GM19351 (cell line): ENCODE data around the gene UBR4.

Experiments used
- ATAC-seq: cut with Tn5 transposase; IDR thresholded peaks from one replicate; pipeline ENCODE4 v1.9.1; 2021; ENCODE audit warnings: mild to moderate bottlenecking, moderate library complexity; ENCODE audit not compliant: unreplicated experiment

Gene UBR4

DNA sequence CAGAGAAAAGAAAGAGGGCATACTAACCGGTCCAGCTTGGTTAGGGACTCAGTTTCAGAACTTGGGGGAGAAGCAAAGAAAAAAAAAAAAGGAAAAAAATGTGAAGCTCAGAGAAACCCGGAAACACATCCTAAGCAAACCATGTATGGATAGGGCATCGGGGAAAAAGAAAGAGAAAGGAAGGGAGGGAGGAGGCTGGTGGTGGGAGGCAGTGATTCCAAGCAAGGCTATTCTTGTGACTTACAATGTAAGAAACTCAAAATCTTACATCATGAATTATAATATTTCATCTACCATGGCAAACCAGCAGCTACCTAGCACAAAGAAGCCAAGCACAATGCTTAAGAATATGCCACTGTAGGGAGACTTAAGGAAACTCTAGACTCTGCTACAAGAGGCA, 60.3 kb downstream of the UBR4 start:
- ATAC-seq, result no peak

DNA sequence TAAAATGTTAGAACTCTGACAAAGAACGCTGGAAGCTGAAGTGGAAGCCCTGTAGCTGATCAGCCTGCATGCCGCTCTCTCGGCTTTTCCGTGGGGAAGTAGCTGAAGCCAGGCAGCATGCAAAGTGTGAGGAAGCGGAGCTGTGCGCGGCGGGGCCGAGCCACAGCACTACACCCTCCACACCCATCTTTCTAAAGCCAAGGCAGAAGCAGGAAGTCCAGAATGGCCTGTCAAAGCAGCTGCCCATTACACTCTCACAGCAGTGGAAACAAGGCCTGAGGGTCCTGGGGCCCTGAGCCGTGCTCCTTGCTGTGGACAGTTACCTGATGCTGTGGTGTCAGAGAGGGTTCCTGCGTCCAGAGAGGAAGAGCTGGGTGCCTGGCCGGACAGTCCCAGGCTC, 69.6 kb downstream of the UBR4 start:
- no peak for ATAC-seq

DNA sequence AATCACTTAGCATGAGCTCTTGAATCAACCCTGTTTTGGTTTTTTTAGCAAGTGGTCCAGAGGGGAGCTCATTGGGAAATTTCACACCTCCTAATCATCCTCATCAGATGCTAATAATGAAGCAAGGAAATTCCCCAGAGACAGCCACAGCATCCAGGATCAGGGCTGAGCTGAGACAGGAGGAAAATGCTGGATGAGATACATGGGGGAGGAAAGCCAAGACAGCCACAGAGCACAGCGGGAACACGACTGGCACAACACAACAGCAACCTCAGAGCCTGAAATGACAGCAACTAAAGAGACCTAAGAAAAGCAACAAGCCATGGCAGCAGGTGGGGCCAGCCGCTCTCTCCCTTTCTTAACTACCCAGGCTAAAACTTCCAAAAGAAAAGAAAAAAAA, 70.4 kb downstream of the UBR4 start:
- no peak for ATAC-seq

DNA sequence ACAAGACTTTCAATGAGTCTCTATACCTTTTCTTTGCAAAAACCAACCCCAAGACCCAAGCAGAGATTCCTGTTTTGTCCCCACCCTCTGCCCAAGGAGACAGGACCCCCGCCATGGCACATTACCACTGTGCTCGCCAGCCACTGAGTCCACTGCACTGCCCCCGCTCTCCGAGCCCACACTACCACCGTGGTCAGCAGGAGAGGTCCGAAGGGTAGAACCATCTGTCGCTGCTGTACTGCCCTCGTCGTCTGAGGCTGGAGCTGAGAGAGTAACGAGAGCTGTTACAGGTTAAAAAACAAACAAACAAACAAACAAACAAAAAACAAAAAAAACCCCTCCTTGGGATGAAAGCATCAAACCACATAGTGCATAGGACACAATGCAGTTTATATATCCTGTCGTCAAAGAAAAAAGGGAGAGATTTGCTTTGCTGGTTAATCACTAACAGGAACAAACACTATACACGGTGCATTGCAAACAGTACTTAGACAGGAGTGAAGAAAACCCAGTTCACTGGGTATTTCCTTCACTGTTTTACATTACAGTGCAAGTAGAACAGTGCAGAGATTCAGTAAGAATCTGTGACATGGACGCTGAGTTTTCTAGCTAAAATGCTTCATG, 71.0 kb downstream of the UBR4 start:
- ATAC-seq, result no peak

DNA sequence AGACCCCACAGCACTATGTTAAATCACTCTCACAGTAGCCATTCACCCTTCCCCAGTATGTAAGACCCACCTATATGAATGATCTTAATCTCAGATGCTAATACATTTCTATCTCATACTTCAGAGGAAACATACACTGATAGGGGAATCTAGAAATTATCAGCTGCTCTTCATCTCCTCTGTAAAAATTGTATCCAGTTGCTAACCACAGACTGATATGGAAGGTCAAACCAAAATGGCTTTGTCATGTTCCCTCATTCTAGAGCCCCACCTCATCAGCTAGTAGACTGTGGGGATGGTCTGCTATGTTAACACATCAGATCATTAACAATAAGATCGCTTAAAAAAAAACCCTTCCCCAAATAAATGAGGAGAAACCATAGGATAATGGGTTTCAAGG, 71.7 kb downstream of the UBR4 start:
- no peak for ATAC-seq

DNA sequence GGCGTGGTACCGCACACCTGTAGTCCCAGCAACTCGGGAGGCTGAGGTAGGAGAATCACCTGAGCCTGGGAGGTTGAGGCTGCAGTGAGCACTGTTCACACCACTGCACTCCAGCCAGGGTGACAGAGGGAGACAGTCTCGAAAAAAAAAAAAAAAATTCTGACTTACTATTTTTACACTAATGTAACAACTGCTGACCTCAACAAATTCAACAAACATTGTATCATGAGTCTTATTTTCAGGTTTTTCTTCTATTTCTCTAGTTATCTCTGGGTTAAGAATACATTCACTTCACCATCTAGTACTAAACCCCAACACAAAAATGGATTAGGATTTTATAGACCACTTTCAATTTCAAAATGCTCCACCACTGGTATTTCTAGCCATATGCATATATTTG, 72.9 kb downstream of the UBR4 start:
- no peak for ATAC-seq

DNA sequence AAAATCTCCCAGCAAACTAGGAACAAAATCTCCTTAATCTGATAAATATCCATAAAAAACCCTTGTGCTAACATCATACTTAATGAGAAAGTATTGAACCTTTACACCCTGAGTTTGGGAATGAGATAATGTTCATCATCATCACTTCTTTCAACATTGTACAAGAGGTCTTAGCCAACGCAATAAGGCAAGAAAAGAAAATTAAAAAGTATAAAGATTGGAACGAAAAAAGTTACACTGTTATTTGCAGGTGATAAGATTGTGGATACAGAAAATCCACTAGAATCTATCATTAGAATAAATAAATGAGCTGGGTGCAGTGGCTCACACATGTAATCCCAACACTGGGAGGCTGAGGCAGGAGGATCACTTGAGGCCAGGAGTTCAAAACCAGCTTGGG, 76.7 kb downstream of the UBR4 start:
- no peak for ATAC-seq

DNA sequence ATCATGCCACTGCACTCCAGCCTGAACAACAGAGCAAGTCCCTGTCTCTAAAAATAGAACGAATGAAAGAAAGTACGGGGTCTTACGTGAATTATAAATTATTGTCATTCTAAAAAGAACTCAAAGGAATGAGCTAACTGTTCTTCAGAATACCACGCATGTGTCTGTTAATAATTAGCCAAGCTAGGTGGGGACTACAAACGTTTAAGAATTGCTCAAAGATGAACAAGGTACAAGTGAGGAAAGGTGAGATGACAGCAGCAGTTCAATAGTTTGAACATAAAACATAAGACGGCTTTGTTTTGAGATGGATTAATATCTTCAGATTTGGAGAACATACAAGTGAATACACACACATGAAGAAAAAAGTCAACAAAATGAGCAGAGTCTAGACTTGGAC, 79.6 kb downstream of the UBR4 start:
- ATAC-seq, result no peak

DNA sequence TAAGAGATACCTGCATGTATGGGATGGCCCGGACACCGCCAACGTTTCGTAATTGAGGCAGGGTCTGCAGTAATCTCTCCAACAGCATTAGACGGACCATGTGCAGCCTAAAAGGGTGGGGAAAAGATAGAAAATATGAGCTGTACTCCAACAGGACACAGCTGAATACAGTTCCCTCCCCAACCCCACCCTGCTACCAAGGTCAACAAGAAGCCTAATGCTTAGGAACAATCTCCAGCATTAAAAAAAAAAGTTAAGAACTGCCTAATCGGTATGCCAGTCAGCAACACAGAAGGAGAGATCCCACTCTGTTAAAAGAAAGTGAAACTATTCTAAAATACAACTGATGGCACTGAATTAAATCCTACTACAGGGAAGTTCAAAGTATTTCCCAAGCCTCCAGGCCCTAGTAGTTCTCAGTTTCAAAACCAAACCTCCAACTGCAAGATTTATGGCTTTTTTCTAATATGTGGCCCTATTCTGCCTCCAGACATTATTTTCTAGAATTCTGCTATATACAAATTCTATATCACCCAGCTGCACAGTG, 81.0 kb downstream of the UBR4 start:
- ATAC-seq, result no peak

DNA sequence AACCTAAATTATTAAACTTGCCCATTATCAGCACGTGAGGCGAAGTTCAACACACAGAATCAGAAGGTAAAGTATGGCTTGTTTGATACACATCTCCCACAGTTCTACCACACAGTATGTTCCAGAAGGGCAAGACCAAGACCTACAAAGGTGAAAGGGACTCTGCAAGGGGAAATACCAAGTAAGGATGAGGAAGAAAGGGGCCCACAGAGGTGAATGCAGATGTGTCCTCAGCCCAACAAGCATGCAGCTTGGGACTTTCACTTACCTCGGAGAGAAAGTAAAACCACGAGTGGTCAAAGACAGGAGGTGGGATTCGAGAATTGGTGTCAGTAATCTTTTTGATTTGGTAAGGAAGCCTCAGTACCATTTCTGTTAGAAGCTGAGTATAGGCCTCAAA, 85.8 kb downstream of the UBR4 start:
- no peak for ATAC-seq

DNA sequence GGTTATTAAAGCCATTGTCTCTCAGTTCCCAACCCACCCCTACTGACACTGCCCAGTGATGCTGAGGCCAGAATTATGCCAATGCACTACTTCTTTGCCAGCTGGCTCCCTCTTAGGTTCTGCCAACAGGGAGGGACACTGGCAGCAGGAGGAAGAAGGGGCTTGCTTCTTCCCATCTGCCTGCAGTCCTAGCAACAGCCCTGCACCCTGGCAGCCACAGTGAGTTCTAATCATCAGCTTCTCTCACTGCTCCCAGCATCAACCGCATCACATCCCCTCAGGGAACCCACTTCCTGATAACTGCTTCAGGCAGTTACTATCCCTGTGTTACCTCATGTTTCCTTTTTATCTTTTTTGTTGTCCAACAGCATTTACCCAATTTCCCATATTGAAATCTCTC, 86.2 kb downstream of the UBR4 start:
- ATAC-seq, result no peak

DNA sequence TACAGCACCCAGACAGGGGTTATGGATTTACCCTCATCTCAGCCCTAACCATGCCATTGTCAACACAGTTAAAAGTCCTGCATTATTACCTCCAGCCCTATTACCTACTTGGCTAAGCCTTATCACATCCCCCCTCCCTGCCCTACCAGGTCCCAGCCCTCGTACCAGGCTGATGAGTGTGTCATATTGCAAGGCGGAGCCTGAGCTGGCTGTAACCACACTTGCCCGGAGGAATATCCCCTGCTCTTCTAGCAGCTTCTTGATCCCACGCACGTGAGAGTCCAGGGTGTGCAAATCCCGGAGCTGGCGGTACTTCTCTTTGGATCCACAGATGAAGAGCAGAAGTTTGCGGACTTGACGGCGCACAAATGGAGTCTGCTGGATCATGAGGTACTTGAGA, 87.4 kb downstream of the UBR4 start:
- ATAC-seq, result no peak

DNA sequence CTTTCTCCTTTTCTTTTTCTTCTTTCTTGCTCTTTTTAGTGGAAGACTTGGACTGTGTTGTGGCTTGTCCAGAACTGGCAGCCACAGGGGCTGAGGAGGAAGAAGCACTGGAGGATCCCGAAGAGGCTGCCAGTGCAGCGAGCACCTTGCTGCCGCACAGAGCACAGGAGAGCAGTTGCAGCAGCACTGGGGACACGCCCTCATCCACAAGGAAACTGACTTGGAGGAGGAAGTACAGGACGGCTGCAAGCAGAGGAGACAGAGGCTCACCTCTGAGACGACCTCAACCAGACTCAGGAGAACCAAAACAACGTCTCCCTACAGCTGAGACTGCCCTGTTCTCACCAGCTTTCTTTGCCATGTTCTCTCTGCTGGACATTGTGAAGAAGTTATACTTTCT, 88.9 kb downstream of the UBR4 start:
- ATAC-seq, result no peak

DNA sequence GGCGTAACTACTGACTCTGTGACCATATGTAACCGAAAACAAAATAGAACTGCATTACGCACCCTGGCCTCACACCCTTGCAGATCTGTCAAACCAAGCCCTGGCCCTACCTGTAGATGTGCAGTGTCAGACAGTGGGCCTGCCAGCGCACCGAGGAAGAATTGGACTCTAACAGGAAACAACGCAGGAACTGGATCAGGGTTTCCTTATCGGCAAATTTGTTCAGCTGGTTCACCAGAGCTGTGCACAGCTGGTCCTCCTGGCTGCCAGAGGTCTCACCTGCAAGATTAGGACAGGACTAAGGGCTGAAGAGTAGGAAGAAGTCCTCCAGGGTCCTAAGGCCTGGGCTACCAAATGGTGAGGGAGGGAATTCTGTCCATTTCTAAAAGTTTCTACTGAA, 90.0 kb downstream of the UBR4 start:
- no peak for ATAC-seq

DNA sequence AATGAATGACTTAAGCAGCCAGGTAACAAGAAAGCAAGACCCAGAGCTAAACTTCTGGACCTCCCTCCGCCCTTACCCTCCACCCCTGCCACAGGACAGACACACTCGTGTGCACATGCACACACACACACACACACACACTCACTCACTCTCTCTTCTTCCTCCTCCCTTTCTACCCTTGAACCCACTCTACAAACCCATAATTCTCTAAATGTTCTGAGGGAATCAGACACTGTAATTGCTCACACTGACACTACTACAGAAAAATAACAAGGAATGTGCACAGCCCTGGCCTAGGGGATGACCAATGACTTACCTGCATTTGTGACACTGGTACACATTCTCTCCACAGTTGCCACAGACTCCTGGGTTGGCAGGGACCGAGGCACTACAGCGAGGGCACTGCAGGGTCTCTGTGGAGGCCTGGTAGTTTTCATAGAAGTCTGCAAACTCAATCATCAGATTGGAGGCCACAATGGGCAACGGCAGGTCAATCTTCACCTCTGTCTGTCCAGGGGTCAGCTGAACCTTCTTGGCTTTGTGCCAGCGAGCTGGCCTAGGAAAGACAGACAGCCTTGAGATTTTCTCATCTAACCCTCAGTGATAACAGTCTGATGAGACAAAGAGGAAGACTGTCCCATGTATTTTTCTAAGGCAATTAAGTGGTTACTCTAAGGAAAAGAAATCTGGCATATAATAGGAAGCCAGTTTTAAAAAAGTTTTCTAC, 94.8 kb downstream of the UBR4 start:
- no peak for ATAC-seq

DNA sequence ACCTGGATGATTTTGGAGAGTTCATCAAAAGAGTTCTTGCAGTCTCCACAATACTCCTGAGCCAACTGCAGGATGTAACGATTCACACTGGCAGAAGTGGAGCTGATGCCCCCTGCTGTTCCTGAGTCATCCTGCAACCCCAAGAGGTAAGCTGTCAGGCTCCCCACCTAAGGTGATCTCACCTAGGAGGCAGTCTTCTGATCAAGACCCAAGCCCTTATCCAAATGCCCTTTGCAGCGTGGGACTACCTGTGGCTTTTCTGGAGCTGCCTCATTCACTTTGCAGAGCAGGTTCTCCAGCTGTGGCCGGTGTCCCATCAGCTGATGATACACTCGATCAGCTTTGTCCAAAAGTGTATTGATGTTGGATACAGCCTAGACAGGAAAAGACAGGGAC, 96.4 kb downstream of the UBR4 start:
- ATAC-seq, result no peak

DNA sequence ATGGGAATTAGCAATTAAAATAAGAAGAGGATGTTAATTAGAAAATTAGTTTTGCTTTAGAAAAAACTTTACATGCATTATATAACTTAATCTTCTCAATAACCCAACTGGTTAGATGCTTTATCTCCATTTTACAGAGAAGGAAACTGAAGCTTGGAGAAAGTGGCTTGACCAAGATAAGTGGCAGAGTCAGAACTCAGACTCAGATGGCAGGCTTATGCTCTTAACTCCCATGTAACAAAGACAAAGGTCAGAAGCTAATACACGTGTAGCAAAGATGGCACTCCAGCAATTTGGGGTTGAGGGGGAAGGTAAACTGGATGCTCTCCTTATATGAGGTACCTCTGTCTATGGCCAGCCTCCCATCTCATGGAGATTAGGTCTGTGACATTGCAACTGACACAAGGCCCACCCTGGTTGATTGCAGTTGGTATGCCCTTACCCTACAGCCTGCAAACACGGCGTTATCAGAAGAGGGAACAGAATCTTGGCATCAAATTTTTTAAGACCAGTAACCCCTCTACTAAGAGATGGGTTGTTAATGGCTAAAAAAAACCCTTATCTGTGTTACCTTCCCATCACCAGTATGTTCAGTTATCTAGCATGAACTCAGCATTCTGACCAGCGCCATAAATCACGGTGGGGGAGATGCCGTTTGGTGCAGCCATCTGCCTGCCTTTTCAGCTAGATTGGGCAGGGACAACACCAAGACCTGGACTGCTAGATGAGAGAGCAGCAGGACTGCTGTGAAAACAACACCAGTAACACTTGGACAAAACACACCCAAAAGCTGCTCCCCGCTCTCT, 97.0 kb downstream of the UBR4 start:
- no peak for ATAC-seq

DNA sequence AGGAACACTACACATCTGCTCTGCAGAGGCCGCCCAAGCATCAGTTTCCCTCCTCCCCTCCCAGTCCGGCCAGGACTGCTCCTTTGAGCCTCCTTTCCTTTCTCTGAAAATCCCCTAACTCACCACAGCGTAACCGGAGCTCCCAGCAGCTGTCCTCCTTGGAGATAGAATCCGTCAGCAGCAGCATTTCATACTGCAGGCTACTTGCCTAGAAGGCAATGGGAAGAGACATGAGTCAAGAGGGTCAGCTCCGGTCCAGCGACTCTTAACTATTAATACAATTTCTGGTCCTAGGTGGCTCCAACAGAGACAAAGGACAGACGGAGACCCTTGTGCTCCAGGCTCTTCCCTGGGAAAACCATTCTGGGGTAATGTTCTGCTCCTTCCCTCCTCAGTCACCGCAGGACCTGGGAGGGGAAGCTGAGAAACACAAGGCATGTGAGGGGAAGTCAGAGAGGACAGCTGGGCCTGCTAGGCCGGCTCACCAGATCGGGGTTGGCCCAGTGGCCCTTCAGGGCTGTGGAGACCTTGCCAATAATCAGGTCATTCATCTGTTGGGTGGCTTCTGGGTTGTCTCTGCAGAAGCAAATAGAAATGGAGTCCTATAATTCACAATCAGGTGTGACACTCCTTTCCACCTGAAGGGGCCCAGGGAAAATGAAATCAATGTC, 99.7 kb downstream of the UBR4 start:
- no peak for ATAC-seq

DNA sequence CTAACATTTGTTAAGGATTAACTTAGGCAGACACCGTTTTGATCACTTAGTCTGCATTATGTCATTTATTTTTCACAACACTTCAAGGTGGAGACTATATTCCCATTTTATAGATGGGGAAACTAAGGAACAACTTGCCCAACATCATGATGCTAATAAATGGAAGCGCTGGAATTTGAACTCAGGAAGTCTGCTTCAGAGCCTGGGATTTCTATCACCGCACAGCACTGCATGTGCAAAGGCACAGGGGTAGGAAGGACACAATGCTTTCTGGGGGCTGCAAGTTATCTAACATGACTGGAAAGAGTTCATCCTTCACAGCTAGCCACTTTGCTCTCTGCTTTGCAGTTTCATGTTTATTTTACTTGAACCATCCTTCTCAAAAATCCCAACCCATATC, 100.5 kb downstream of the UBR4 start:
- no peak for ATAC-seq

DNA sequence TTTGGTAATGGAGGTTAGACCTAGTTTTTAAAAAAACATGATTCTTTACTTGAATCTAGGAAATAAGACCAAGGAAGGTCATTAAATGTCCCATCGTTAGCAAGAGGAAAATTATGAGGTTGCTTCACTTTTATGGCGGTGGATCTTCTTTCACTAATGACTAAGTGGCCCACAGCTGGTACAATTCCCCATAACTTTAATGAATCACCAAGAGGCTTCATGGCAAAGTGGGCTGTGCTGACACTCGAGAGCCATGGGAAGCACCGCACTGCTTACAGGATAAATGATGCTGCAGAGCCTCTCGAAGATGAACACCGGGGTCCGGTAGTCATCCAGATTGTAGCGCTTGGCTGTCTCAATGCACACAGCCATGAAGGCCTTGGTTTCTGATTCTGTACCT, 108.8 kb downstream of the UBR4 start:
- no peak for ATAC-seq

DNA sequence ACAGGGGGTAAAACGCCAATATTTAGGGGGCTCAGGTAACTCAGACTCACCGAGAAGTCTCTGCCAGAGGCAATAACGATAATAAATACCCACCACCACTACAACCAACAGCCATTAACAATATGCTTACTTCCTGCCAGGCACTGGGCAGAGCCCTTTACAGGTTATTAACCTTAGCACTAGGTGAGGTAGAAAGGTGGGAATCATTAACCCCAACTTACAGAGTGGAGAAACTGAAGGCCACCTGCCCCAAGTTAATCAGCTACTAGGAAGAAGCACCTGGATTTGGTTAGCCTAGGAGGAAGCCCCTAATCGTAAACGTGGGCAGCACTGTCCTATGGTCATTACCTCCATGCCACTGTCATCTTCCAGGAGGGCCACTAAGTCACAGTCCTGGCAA, 110.0 kb downstream of the UBR4 start:
- ATAC-seq, result no peak
